SK-N-SH treated with all-trans-retinoic acid at 6 μM for 48 hours (cell line): Measurements from ENCODE around the gene ARFGAP3.

Experiments
- ARNTL ChIP-seq: fragments of 450-650 bp; formaldehyde crosslinking; IDR thresholded peaks from 2 replicates; pipeline ENCODE4 v1.5.0; 2020; ENCODE audit warnings: low read depth, mild to moderate bottlenecking, moderate library complexity, borderline replicate concordance
- BACH2 ChIP-seq: fragments of 250-450 bp; sonication (Bioruptor Pico); IDR thresholded peaks from 2 replicates; pipeline ENCODE4 v1.9.0; 2021; ENCODE audit warnings: mild to moderate bottlenecking, borderline replicate concordance
- CSDC2 ChIP-seq: fragments of 250-450 bp; sonication (Bioruptor Pico); IDR thresholded peaks from 2 replicates; pipeline ENCODE4 v1.5.0; 2020; ENCODE audit warnings: mild to moderate bottlenecking, moderate library complexity
- ISL1 ChIP-seq: fragments of 250-450 bp; sonication (Bioruptor Pico); IDR thresholded peaks from 2 replicates; pipeline ENCODE4 v2.1.2; 2022; ENCODE audit warnings: mild to moderate bottlenecking, moderate library complexity
- RARB ChIP-seq: fragments of 250-450 bp; sonication (Bioruptor Pico); IDR thresholded peaks from 2 replicates; pipeline ENCODE4 v1.8.0; 2021; ENCODE audit warnings: mild to moderate bottlenecking, moderate library complexity
- TCF4 ChIP-seq: fragments of 250-450 bp; sonication (Bioruptor Pico); IDR thresholded peaks from 2 replicates; pipeline ENCODE4 v1.8.0; 2021; ENCODE audit warnings: mild to moderate bottlenecking, moderate library complexity, borderline replicate concordance
- ZFP30 ChIP-seq: fragments of 450-650 bp; formaldehyde crosslinking; IDR thresholded peaks from 2 replicates; pipeline ENCODE4 v1.5.0; 2022; ENCODE audit warnings: mild to moderate bottlenecking, moderate library complexity
- ZNF8 ChIP-seq: fragments of 450-650 bp; formaldehyde crosslinking; IDR thresholded peaks from 2 replicates; pipeline ENCODE4 v1.5.0; 2020; ENCODE audit warnings: mild to moderate bottlenecking, moderate library complexity
- TF ChIP-seq, protein P1 (sequence below): fragments of 250-450 bp; sonication (Bioruptor Pico); IDR thresholded peaks from 2 replicates; pipeline ENCODE4 v1.8.0; 2020; ENCODE audit warnings: mild to moderate bottlenecking, moderate library complexity, borderline replicate concordance
- TF ChIP-seq, protein P2 (sequence below): fragments of 250-450 bp; sonication (Bioruptor Pico); IDR thresholded peaks from 2 replicates; pipeline ENCODE4 v1.5.1; 2020; ENCODE audit warnings: low read depth, mild to moderate bottlenecking, moderate library complexity
- TF ChIP-seq, protein P3 (sequence below): fragments of 250-450 bp; sonication (Bioruptor Pico); IDR thresholded peaks from 2 replicates; pipeline ENCODE4 v1.8.0; 2021; ENCODE audit warnings: low read depth, mild to moderate bottlenecking, moderate library complexity, borderline replicate concordance

DNA sequence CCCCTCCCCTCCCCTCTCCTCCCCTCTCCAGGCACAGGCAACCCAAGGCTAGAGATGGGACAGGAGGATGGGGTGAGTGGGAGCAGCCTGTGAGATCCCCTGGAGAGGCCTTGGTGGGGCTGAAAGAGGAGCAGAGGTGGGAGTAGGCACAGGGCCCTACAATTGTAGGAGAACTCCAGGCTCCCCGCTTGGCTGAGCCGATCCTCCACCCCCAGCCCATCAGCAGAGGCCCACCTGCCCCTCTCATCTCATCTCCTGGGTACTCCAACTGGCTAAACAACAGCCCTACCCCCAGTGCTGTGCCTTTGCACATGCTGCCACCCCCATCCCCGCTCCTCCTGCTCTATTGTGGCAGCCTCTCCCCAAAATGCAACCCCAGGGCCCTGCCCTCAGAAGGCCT is 84.4 kb downstream of the ARFGAP3 start:
- TF ChIP-seq, protein P1, sequence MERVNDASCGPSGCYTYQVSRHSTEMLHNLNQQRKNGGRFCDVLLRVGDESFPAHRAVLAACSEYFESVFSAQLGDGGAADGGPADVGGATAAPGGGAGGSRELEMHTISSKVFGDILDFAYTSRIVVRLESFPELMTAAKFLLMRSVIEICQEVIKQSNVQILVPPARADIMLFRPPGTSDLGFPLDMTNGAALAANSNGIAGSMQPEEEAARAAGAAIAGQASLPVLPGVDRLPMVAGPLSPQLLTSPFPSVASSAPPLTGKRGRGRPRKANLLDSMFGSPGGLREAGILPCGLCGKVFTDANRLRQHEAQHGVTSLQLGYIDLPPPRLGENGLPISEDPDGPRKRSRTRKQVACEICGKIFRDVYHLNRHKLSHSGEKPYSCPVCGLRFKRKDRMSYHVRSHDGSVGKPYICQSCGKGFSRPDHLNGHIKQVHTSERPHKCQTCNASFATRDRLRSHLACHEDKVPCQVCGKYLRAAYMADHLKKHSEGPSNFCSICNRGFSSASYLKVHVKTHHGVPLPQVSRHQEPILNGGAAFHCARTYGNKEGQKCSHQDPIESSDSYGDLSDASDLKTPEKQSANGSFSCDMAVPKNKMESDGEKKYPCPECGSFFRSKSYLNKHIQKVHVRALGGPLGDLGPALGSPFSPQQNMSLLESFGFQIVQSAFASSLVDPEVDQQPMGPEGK (CRISPR knock-in tag): no peak
- TF ChIP-seq, protein P2, sequence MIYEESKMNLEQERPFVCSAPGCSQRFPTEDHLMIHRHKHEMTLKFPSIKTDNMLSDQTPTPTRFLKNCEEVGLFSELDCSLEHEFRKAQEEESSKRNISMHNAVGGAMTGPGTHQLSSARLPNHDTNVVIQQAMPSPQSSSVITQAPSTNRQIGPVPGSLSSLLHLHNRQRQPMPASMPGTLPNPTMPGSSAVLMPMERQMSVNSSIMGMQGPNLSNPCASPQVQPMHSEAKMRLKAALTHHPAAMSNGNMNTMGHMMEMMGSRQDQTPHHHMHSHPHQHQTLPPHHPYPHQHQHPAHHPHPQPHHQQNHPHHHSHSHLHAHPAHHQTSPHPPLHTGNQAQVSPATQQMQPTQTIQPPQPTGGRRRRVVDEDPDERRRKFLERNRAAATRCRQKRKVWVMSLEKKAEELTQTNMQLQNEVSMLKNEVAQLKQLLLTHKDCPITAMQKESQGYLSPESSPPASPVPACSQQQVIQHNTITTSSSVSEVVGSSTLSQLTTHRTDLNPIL (CRISPR knock-in tag): no peak
- TF ChIP-seq RARB (CRISPR knock-in tag) (no peak), TCF4 (CRISPR knock-in tag) (no peak), CSDC2 (CRISPR knock-in tag) (no peak), ISL1 (no peak), ZNF8 (no peak), ZFP30 (CRISPR knock-in tag) (no peak), BACH2 (CRISPR knock-in tag) (no peak), ARNTL (CRISPR knock-in tag) (no peak)
- TF ChIP-seq, protein P3, sequence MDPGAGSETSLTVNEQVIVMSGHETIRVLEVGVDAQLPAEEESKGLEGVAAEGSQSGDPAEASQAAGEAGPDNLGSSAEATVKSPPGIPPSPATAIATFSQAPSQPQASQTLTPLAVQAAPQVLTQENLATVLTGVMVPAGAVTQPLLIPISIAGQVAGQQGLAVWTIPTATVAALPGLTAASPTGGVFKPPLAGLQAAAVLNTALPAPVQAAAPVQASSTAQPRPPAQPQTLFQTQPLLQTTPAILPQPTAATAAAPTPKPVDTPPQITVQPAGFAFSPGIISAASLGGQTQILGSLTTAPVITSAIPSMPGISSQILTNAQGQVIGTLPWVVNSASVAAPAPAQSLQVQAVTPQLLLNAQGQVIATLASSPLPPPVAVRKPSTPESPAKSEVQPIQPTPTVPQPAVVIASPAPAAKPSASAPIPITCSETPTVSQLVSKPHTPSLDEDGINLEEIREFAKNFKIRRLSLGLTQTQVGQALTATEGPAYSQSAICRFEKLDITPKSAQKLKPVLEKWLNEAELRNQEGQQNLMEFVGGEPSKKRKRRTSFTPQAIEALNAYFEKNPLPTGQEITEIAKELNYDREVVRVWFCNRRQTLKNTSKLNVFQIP (CRISPR knock-in tag): no peak
